ENCODE results near the gene C4orf51. TPM values are rescaled to one million over a fixed set of nuclear protein-coding genes. Genes with fewer than 3 reads are reported as not detected.
A peak's percentile ranks its signal among the peaks of the same experiment; 100 is the strongest.

C4orf51 gene
- polyA plus RNA-seq, 4 donors: not detected

- peak in 1 of 4 donors; percentile 43 for DNase-seq (ENCODE audit: low read depth in 4 of 4, low spot score in 3 of 4)
Measured at GRCh38 chr4:145703850-145704497, 24.0 kb downstream of the C4orf51 start.

GRCh38 chr4:145709336-145709735 lies 29.4 kb downstream of the C4orf51 start:
- no peak for DNase-seq (ENCODE audit: low read depth in 4 of 4, low spot score in 3 of 4)

- DNase-seq (ENCODE audit: low read depth in 4 of 4, low spot score in 3 of 4): no peak
Measured at GRCh38 chr4:145709843-145710242, 29.9 kb downstream of the C4orf51 start.

GRCh38 chr4:145716200-145716599 lies 36.3 kb downstream of the C4orf51 start:
- DNase-seq (ENCODE audit: low read depth in 4 of 4, low spot score in 3 of 4): no peak

GRCh38 chr4:145716661-145717200 lies 36.8 kb downstream of the C4orf51 start:
- no peak for DNase-seq (ENCODE audit: low read depth in 4 of 4, low spot score in 3 of 4)

GRCh38 chr4:145719752-145720624 lies 40.0 kb downstream of the C4orf51 start:
- DNase-seq (ENCODE audit: low read depth in 4 of 4, low spot score in 3 of 4): no peak

- DNase-seq (ENCODE audit: low read depth in 4 of 4, low spot score in 3 of 4): no peak
Measured at GRCh38 chr4:145720656-145721055, 40.7 kb downstream of the C4orf51 start.

- no peak for DNase-seq (ENCODE audit: low read depth in 4 of 4, low spot score in 3 of 4)
Measured at GRCh38 chr4:145722561-145722960, 42.6 kb downstream of the C4orf51 start.

- DNase-seq (ENCODE audit: low read depth in 4 of 4, low spot score in 3 of 4): no peak
Measured at GRCh38 chr4:145723336-145723735, 43.4 kb downstream of the C4orf51 start.

GRCh38 chr4:145730026-145730425 lies 50.1 kb downstream of the C4orf51 start:
- no peak for DNase-seq (ENCODE audit: low read depth in 4 of 4, low spot score in 3 of 4)

- DNase-seq (ENCODE audit: low read depth in 4 of 4, low spot score in 3 of 4): no peak
Measured at GRCh38 chr4:145731028-145731427, 51.1 kb downstream of the C4orf51 start.

GRCh38 chr4:145732001-145732815 lies 52.3 kb downstream of the C4orf51 start:
- DNase-seq (ENCODE audit: low read depth in 4 of 4, low spot score in 3 of 4): no peak

- peak; percentile 80 to 85 (median 83) for DNase-seq (ENCODE audit: low read depth in 4 of 4, low spot score in 3 of 4)
Measured at GRCh38 chr4:145732895-145733880, 53.2 kb downstream of the C4orf51 start.

- DNase-seq (ENCODE audit: low read depth in 4 of 4, low spot score in 3 of 4): no peak
Measured at GRCh38 chr4:145734031-145734430, 54.1 kb downstream of the C4orf51 start.

- no peak for DNase-seq (ENCODE audit: low read depth in 4 of 4, low spot score in 3 of 4)
Measured at GRCh38 chr4:145734576-145735346, 54.8 kb downstream of the C4orf51 start.

GRCh38 chr4:145735347-145735675 lies 55.4 kb downstream of the C4orf51 start:
- no peak for DNase-seq (ENCODE audit: low read depth in 4 of 4, low spot score in 3 of 4)

GRCh38 chr4:145735827-145736226 lies 55.9 kb downstream of the C4orf51 start:
- DNase-seq (ENCODE audit: low read depth in 4 of 4, low spot score in 3 of 4): no peak

- DNase-seq (ENCODE audit: low read depth in 4 of 4, low spot score in 3 of 4): no peak
Measured at GRCh38 chr4:145736241-145736831, 56.4 kb downstream of the C4orf51 start.

- no peak for DNase-seq (ENCODE audit: low read depth in 4 of 4, low spot score in 3 of 4)
Measured at GRCh38 chr4:145739845-145740244, 59.9 kb downstream of the C4orf51 start.
